Body of pancreas (tissue), 4 donors: ENCODE data around the gene SYNJ1. TPM values are rescaled to one million over a fixed set of nuclear protein-coding genes. Genes with fewer than 3 reads are reported as not detected.

Experiments used
- ATAC-seq: fragments of 150-250 bp; one replicate; pipeline ENCODE4 v1.9.1; 2016
- DNase-seq, 4 donors: peaks; one replicate each; pipeline ENCODE4 v3.0.0-alpha.2; 2019
- H3K27ac ChIP-seq, 4 donors: fragments of 200-600 bp; sonication (generic); 1 replicate in 3 of 4; 2 replicates in 1 of 4; pipeline versions ENCODE4 v1.5.1 to v1.6.1; 2016 to 2019; ENCODE audit warnings: mild to moderate bottlenecking in 1 of 4, mixed read lengths in 1 of 4, moderate library complexity in 1 of 4
- H3K27me3 ChIP-seq, 2 donors: fragments of 200-600 bp; sonication (generic); one replicate each; pipeline ENCODE4 v1.6.0; 2016; ENCODE audit warnings: mild to moderate bottlenecking in 1 of 2
- H3K36me3 ChIP-seq, 2 donors: fragments of 200-600 bp; sonication (generic); replicated peaks in 1 of 2; 2 replicates each; pipeline ENCODE4 v1.5.1; 2016; ENCODE audit warnings: low read depth in 2 of 2; ENCODE audit not compliant: insufficient read depth in 1 of 2
- H3K4me1 ChIP-seq: fragments of 200-600 bp; sonication (generic); one replicate; pipeline ENCODE4 v1.6.0; 2016
- H3K4me3 ChIP-seq, 2 donors: fragments of 200-600 bp; sonication (generic); 1 replicate in 1 of 2; 2 replicates in 1 of 2; pipeline ENCODE4 v1.5.1; 2016 to 2019
- H3K9me3 ChIP-seq, 3 donors: fragments of 200-600 bp; sonication (generic); 1 replicate in 2 of 3; 2 replicates in 1 of 3; pipeline ENCODE4 v1.5.1; 2016
- POLR2A ChIP-seq, 3 donors: fragments of 450-650 bp; IDR thresholded peaks; one replicate each; pipeline ENCODE4 v1.6.1; 2016; ENCODE audit warnings: antibody characterized with exemption in 3 of 3, mild to moderate bottlenecking in 2 of 3
- WGBS, 2 donors: methylation state at CpG; one replicate each; pipeline ENCODE4 v1.1.5; 2017; 5-methylcytosine and 5-hydroxymethylcytosine counted together
- intact Hi-C: fragments of 100-400 bp; cut with DNase I; formaldehyde crosslinking; loops from one replicate; pipeline ENCODE4 v1.15.1; 2023
- total RNA-seq, 2 donors: library from RNA; depleted of rRNA; stranded (reverse); fragments of >200 nt; gene quantifications; one replicate each; pipeline ENCODE4 v1.1.0, GENCODE V29; 2016
- TF ChIP-seq, protein P1 (sequence below), 7 experiments: fragments of 450-650 bp in 4 of 7; fragments of 200-600 bp in 3 of 7; sonication (generic) in 3 of 7; IDR thresholded peaks; one replicate each; pipeline ENCODE4 v1.5.1; 2016 to 2019; ENCODE audit warnings: antibody characterized with exemption in 7 of 7

SYNJ1 gene
- total RNA-seq, 2 donors from 2014 or later, result 4.6 to 4.7 TPM

DNA sequence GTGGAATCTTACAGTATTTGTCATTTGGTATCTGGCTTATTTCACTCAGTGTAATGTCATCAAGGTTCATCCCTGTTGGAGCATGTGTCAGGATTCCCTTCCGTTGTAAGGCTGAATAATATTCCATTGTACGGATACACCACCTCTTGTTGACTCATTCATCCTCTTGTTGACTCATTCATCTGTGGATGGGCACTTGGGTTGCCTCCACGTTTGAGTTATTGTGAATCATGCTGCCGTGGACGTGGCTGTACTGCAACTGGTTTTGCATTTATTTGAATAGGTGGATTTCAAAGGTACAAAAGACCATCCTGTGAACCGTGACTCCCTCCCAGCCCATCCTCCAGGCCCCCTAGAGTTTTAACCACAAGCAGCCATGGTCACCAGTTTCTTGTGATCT, 130.6 kb downstream of the SYNJ1 start:
- DNase-seq (no peak), ATAC-seq (no peak)
- no peaks in the 10 kb centered on the region for H3K4me1 ChIP-seq
- peaks cover 2 to 6% of the 10 kb centered on the region in 2 donors for H3K36me3 ChIP-seq
- 55 to 70% methylated on average over 6 of the region's 6 CpGs for WGBS, 2 donors
- H3K27ac ChIP-seq, result no peak overlapping the region
- no peaks in the 10 kb centered on the region for H3K27me3 ChIP-seq
- H3K9me3 ChIP-seq, result no peaks in the 10 kb centered on the region
- intact Hi-C loops, result no loop called here
- TF ChIP-seq, protein P1, sequence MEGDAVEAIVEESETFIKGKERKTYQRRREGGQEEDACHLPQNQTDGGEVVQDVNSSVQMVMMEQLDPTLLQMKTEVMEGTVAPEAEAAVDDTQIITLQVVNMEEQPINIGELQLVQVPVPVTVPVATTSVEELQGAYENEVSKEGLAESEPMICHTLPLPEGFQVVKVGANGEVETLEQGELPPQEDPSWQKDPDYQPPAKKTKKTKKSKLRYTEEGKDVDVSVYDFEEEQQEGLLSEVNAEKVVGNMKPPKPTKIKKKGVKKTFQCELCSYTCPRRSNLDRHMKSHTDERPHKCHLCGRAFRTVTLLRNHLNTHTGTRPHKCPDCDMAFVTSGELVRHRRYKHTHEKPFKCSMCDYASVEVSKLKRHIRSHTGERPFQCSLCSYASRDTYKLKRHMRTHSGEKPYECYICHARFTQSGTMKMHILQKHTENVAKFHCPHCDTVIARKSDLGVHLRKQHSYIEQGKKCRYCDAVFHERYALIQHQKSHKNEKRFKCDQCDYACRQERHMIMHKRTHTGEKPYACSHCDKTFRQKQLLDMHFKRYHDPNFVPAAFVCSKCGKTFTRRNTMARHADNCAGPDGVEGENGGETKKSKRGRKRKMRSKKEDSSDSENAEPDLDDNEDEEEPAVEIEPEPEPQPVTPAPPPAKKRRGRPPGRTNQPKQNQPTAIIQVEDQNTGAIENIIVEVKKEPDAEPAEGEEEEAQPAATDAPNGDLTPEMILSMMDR (IDR thresholded peaks at IDR 0.05), result no peak
- TF ChIP-seq POLR2A (IDR thresholded peaks at IDR 0.05), result no peak
- no peak overlapping the region for H3K4me3 ChIP-seq

DNA sequence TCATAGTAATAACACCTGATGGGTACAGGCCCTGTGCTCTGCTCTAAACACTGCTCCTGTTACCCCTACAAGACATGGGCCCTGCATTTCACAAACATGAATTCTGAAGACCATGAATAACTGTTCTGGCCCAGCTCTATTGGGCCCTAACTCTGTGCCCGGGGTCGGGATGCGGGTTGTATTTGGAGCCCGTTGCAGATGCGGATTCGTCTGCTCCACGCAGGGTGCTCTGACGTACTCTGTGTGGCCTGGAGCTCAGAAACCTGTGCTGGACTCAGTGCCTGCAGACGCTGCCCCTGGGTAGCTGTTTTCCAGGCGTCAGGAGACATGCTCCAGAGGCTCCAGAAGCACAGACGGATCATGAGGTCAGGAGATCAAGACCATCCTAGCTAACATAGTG, 132.4 kb downstream of the SYNJ1 start:
- no peak for TF ChIP-seq POLR2A (IDR thresholded peaks at IDR 0.05)
- TF ChIP-seq, protein P1 (IDR thresholded peaks at IDR 0.05), result no peak
- H3K4me1 ChIP-seq, result no peaks in the 10 kb centered on the region
- intact Hi-C loops, result no loop called here
- WGBS, 2 donors, result 82 to 84% methylated on average over 5 to 11 of the region's 11 CpGs
- no peak overlapping the region for H3K27ac ChIP-seq
- no peak overlapping the region for H3K4me3 ChIP-seq
- no peak for ATAC-seq
- peaks cover 0 to 4% of the 10 kb centered on the region in 2 donors for H3K36me3 ChIP-seq
- H3K9me3 ChIP-seq, result no peaks in the 10 kb centered on the region
- no peaks in the 10 kb centered on the region for H3K27me3 ChIP-seq
- no peak for DNase-seq

DNA sequence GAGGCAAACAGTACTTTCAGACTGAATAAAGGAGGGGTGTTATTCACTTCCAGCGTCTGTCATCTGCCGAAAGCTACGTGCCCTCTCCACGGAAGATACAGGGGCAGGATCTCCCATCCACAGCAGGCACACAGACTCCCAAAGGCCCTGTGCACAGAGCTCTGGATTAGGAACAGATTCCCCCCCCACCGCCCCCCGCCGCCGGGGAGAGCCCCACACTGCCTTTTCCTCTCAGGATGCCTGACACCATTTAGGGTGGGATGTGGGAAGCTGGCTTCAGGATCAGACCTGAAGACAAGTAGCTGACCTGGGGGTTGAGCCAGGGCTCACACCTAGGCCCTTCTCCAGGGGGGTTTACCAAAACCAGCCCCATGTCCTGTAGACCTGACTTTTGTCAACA, 134.1 kb downstream of the SYNJ1 start:
- no peak overlapping the region for H3K27ac ChIP-seq
- H3K4me1 ChIP-seq, result no peaks in the 10 kb centered on the region
- H3K9me3 ChIP-seq, result no peaks in the 10 kb centered on the region
- no peak for TF ChIP-seq POLR2A (IDR thresholded peaks at IDR 0.05)
- TF ChIP-seq, protein P1 (IDR thresholded peaks at IDR 0.05), result no peak
- DNase-seq (no peak), ATAC-seq (no peak)
- no peak overlapping the region for H3K4me3 ChIP-seq
- intact Hi-C loops, result no loop called here
- 54 to 59% methylated on average over 7 to 8 of the region's 8 CpGs for WGBS, 2 donors
- no peaks in the 10 kb centered on the region for H3K27me3 ChIP-seq
- H3K36me3 ChIP-seq, result no peaks in the 10 kb centered on the region

DNA sequence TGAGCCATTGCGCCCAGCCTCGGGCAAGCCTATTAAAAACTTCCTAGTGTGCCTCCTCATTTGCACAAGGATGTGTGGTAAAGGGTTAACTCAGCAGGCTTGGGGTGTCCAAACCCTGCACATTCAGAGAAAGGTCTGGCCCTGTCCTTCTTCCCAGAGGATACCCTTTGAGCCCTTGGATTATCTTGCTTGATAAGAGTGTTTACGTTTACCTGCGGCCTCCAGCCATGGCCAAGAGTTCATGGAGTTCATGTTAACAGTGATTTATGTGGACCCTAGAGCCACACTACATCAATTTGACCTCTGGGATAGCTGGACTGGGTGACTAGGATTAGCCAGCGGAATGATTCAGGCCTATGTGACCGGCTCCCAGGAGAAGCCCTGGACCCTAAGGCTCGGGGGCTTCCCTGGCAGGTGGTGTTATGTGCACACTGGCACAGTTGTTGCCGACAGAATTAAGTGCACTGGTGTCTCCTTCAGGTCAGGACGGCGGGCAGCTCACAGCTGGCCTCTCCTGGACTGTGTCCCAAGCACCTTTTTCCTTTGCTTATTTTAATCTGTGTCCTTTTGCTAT, 134.8 kb downstream of the SYNJ1 start:
- no peak overlapping the region for H3K27ac ChIP-seq
- no peaks in the 10 kb centered on the region for H3K4me1 ChIP-seq
- no peaks in the 10 kb centered on the region for H3K27me3 ChIP-seq
- intact Hi-C loops, result no loop called here
- no peaks in the 10 kb centered on the region for H3K36me3 ChIP-seq
- TF ChIP-seq, protein P1 (IDR thresholded peaks at IDR 0.05), result no peak
- no peak for TF ChIP-seq POLR2A (IDR thresholded peaks at IDR 0.05)
- ATAC-seq (no peak), DNase-seq (no peak)
- no peaks in the 10 kb centered on the region for H3K9me3 ChIP-seq
- H3K4me3 ChIP-seq, result no peak overlapping the region
- 42% methylated on average over 8 to 10 of the region's 10 CpGs for WGBS, 2 donors

DNA sequence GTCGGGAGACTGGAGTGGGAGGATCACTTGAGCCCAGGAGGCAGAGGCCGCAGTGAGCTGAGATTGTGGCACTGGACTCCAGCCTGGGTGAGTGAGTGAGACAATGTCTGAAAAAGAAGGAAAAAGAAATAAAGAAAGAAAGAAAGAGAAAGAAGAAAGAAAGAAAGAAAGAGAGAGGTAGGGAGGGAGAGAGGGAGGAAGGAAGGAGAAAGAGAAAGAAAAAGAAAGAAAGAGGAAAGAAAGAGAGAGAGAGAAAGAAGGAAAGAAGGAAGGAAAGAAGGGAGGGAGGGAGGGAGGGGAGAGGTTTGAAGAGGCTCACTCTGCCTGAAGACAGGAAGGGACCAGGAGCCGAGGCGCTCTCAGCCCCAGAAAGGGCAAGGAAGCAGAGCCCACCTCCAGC, 137.7 kb downstream of the SYNJ1 start:
- Histone ChIP-seq H3K4me1 (no peaks in the 10 kb centered on the region), H3K9me3 (no peaks in the 10 kb centered on the region), H3K36me3 (no peaks in the 10 kb centered on the region), H3K27me3 (no peaks in the 10 kb centered on the region), H3K27ac (no peak overlapping the region), H3K4me3 (no peak overlapping the region)
- TF ChIP-seq POLR2A (IDR thresholded peaks at IDR 0.05), result no peak
- TF ChIP-seq, protein P1 (IDR thresholded peaks at IDR 0.05), result no peak
- intact Hi-C loops, result no loop called here
- ATAC-seq (no peak), DNase-seq (no peak)
- WGBS, 2 donors, result 78 to 82% methylated on average over 4 of the region's 4 CpGs
